ENCODE results near the gene PJVK. TPM values are rescaled to one million over a fixed set of nuclear protein-coding genes. Genes with fewer than 3 reads are reported as not detected.

PJVK gene
- total and polyA plus RNA-seq, 2 of the 13 experiments (the other 11 are each of a cell fraction or from before 2014, with no cell fraction given) = 1.2 to 2.6 TPM

DNA sequence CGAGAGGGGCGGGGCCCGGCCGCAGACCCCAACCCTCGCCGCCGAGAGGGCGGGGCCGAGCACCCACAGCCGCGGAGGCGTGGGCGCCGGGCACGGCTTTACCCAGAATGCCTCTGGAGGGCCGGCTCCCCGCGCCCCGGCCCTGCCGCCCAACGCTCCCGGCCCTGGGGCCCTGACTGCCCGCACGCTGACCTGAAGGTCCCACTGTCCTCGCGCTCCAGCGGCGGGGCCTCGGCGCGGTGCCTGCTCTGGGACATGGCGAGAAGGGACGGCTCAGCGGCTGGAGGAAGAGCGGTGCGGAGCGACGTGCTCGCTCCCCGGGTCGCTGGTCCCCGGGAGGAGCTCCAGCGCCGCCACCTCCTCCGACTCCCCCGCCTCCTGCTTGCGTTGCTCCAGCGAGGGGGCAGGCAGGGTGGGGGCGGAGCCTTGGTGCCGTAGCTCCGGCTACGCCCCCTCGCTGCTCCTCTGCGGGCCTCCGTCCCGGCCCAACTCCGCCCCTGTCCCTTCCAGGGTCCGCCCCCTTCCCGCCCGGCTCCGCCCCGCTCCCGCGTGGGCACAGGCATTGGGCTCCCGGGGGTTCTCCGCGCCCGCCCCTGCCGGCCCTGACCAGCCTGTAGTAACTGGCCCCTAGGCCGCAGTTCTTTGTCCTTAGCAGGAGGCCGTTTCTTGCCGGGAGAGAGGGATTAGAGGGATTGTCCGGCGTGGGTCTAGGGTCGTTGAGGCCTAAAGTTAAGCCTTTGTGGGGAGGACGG lies at the start of gene PJVK, which contains the start of gene PRKRA (continued):
- TF ChIP-seq, protein P1, sequence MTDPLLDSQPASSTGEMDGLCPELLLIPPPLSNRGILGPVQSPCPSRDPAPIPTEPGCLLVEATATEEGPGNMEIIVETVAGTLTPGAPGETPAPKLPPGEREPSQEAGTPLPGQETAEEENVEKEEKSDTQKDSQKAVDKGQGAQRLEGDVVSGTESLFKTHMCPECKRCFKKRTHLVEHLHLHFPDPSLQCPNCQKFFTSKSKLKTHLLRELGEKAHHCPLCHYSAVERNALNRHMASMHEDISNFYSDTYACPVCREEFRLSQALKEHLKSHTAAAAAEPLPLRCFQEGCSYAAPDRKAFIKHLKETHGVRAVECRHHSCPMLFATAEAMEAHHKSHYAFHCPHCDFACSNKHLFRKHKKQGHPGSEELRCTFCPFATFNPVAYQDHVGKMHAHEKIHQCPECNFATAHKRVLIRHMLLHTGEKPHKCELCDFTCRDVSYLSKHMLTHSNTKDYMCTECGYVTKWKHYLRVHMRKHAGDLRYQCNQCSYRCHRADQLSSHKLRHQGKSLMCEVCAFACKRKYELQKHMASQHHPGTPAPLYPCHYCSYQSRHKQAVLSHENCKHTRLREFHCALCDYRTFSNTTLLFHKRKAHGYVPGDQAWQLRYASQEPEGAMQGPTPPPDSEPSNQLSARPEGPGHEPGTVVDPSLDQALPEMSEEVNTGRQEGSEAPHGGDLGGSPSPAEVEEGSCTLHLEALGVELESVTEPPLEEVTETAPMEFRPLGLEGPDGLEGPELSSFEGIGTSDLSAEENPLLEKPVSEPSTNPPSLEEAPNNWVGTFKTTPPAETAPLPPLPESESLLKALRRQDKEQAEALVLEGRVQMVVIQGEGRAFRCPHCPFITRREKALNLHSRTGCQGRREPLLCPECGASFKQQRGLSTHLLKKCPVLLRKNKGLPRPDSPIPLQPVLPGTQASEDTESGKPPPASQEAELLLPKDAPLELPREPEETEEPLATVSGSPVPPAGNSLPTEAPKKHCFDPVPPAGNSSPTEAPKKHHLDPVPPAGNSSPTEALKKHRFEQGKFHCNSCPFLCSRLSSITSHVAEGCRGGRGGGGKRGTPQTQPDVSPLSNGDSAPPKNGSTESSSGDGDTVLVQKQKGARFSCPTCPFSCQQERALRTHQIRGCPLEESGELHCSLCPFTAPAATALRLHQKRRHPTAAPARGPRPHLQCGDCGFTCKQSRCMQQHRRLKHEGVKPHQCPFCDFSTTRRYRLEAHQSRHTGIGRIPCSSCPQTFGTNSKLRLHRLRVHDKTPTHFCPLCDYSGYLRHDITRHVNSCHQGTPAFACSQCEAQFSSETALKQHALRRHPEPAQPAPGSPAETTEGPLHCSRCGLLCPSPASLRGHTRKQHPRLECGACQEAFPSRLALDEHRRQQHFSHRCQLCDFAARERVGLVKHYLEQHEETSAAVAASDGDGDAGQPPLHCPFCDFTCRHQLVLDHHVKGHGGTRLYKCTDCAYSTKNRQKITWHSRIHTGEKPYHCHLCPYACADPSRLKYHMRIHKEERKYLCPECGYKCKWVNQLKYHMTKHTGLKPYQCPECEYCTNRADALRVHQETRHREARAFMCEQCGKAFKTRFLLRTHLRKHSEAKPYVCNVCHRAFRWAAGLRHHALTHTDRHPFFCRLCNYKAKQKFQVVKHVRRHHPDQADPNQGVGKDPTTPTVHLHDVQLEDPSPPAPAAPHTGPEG (CRISPR knock-in tag; IDR thresholded peaks at IDR 0.05) = peak; percentile 46
- TF ChIP-seq PLRG1 (conservative IDR thresholded peaks at IDR 0.05) (no peak), TMF1 (CRISPR knock-in tag; IDR thresholded peaks at IDR 0.05; ENCODE audit: low read depth) (no peak), ASH2L (IDR thresholded peaks at IDR 0.05; ENCODE audit: insufficient read length, low read depth, low read length) (peak; percentile 90), ZNF782 (CRISPR knock-in tag; IDR thresholded peaks at IDR 0.05; ENCODE audit: borderline replicate concordance) (peak; percentile 86), ZNF282 (IDR thresholded peaks at IDR 0.05; ENCODE audit: partially characterized antibody) (no peak), ZNF737 (CRISPR knock-in tag; IDR thresholded peaks at IDR 0.05; ENCODE audit: borderline replicate concordance) (no peak), PHF21A (CRISPR knock-in tag; IDR thresholded peaks at IDR 0.05) (peak; percentile 73), SIN3B (IDR thresholded peaks at IDR 0.05; ENCODE audit: low read length) (no peak), TEAD2 (CRISPR knock-in tag; IDR thresholded peaks at IDR 0.05) (no peak), ZNF747 (CRISPR knock-in tag; IDR thresholded peaks at IDR 0.05; ENCODE audit: borderline replicate concordance) (peak; percentile 95)
- TF ChIP-seq, protein P2, sequence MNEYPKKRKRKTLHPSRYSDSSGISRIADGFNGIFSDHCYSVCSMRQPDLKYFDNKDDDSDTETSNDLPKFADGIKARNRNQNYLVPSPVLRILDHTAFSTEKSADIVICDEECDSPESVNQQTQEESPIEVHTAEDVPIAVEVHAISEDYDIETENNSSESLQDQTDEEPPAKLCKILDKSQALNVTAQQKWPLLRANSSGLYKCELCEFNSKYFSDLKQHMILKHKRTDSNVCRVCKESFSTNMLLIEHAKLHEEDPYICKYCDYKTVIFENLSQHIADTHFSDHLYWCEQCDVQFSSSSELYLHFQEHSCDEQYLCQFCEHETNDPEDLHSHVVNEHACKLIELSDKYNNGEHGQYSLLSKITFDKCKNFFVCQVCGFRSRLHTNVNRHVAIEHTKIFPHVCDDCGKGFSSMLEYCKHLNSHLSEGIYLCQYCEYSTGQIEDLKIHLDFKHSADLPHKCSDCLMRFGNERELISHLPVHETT (CRISPR knock-in tag; conservative IDR thresholded peaks at IDR 0.05) = peak; percentile 87
- TF ChIP-seq, protein P3, sequence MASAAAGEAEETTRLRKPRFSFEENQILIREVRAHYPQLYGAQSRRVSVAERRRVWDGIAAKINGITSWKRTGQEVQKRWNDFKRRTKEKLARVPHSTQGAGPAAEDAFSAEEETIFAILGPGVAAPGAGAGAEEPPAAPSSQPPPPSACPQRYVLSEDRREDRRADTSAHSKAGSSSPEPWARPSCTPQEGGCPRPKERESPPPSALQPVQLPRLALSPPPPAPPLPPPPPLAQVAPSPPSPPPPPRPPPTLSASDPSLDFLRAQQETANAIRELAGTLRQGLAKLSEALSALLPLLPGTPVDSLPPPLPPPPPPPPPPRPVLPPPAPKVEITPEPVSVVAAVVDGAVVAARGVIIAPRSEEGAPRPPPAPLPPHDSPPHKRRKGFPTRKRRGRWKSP (CRISPR knock-in tag; IDR thresholded peaks at IDR 0.05) = peak; percentile 27; the same call in 1 of the 2 replicates
- TF ChIP-seq, protein P4, sequence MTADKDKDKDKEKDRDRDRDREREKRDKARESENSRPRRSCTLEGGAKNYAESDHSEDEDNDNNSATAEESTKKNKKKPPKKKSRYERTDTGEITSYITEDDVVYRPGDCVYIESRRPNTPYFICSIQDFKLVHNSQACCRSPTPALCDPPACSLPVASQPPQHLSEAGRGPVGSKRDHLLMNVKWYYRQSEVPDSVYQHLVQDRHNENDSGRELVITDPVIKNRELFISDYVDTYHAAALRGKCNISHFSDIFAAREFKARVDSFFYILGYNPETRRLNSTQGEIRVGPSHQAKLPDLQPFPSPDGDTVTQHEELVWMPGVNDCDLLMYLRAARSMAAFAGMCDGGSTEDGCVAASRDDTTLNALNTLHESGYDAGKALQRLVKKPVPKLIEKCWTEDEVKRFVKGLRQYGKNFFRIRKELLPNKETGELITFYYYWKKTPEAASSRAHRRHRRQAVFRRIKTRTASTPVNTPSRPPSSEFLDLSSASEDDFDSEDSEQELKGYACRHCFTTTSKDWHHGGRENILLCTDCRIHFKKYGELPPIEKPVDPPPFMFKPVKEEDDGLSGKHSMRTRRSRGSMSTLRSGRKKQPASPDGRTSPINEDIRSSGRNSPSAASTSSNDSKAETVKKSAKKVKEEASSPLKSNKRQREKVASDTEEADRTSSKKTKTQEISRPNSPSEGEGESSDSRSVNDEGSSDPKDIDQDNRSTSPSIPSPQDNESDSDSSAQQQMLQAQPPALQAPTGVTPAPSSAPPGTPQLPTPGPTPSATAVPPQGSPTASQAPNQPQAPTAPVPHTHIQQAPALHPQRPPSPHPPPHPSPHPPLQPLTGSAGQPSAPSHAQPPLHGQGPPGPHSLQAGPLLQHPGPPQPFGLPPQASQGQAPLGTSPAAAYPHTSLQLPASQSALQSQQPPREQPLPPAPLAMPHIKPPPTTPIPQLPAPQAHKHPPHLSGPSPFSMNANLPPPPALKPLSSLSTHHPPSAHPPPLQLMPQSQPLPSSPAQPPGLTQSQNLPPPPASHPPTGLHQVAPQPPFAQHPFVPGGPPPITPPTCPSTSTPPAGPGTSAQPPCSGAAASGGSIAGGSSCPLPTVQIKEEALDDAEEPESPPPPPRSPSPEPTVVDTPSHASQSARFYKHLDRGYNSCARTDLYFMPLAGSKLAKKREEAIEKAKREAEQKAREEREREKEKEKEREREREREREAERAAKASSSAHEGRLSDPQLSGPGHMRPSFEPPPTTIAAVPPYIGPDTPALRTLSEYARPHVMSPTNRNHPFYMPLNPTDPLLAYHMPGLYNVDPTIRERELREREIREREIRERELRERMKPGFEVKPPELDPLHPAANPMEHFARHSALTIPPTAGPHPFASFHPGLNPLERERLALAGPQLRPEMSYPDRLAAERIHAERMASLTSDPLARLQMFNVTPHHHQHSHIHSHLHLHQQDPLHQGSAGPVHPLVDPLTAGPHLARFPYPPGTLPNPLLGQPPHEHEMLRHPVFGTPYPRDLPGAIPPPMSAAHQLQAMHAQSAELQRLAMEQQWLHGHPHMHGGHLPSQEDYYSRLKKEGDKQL (CRISPR knock-in tag; IDR thresholded peaks at IDR 0.05; ENCODE audit: low read depth) = 0 out of 2 replicates have a peak, but pooled peaks have one; percentile 55
